ENCODE results near the gene CATSPERD.

CATSPERD gene

DNA sequence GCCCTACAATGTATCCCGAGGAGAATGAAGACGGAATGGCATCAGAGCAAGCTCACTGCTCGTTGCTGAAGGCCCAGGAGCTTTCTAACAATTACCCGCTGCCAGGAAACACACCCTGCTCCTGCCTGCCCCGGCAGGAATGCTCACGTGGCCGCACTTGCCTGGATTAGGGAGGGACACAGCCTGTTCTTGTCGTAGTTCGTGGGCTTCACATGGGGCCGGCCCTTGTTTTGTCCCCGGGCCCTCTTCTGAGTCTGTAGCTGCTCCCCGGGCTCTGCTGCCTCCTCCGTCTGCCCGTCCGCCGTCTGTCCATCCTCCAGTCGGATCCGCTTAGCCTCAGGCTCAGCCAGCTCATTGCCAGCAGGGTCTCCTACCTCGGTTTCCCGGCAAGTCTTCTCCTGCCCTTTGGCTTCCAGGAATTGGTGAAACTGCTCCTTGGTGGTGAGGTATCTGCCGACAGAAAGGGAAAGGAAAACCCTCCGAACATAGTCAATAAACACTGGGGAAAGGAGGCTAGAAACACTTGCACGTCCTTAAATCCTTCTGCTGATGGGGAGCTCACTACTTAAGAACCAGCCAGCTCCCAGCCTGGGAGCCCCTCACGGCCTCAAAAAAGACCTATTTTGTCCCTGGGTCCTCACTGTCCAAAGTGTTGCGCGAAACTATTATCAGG is 69.6 kb downstream of the CATSPERD start:
- peak overlapping the region; percentile 100 for H3K9ac ChIP-seq (ENCODE audit: insufficient read length)
- no peak for TF ChIP-seq FOXP2 (optimal IDR thresholded peaks at IDR 0.05; ENCODE audit: control extremely low read depth, extremely low read length, insufficient read depth)
- no peak for TF ChIP-seq EZH2 (IDR thresholded peaks at IDR 0.05)
- no peak for TF ChIP-seq POLR2AphosphoS5 (IDR thresholded peaks at IDR 0.05; ENCODE audit: borderline replicate concordance, low read depth, low read length)
- H3K36me3 ChIP-seq (ENCODE audit: insufficient read depth, low read length), result peaks cover 48% of the 10 kb centered on the region
- DNase-seq (ENCODE audit: low read depth, low spot score), result no peak
- H3K9me3 ChIP-seq (ENCODE audit: low read depth, low read length), result no peaks in the 10 kb centered on the region
- no peak overlapping the region for H3K27ac ChIP-seq
- peak overlapping the region; percentile 100 for H3K4me3 ChIP-seq

DNA sequence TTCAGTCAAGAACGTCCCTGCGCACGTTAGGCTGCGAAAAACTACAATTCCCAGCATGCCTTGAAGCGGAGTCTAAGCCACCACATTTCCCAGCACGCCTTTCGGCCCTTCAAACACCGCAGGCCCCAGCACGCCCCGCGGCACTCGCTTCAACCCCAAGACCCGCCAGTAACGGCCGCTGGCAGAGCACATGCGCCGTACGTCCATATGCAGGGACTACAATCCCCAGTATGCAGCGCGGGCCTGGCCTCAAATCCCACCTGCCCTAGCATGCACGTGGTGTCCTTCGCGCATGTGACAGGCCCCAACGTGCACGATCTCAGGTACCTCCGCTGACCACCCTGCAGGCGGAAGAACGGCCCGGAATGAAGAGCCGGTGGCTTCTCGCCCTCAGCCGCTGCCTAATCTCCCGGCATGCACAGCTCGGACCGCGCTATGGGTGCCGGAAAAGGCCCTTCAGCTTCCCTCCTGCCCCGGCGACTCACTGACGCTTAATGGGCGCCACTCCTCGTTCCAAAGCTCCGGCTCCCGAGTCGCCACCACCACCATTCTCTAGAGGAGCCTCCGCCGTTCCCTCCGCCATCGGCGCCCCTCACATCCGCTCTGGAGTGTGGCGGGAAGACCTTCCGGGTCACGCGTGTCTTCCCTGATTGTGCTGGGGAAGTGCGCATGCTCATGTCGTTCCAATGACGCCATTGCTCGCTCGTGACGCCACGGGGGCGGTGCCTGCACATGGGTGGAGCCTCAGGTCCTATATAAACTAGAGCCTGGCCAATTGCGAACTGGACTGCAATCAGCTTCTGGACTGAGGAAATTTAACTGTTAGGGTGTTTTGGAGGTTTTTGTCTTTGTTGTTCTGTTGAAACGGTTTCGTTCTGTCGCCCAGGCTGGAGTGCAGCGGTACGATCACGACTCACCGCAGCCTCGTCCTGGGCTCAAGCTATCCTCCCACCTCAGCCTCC is 70.4 kb downstream of the CATSPERD start, which contains the start of gene DUS3L:
Gene DUS3L (minus strand): TSS at position 605 of the 962 bp plus-strand sequence. CDS start 22 bp downstream, at position 583.
- Histone ChIP-seq H3K9me3 (ENCODE audit: low read depth, low read length) (no peaks in the 10 kb centered on the region), H3K27ac (peak within 1 kb of the TSS; percentile 99), H3K36me3 (ENCODE audit: insufficient read depth, low read length) (peaks cover 40% of the 10 kb centered on the region), H3K9ac (ENCODE audit: insufficient read length) (peak within 1 kb of the TSS; percentile 100), H3K4me3 (peak within 1 kb of the TSS; percentile 100)
- peak; percentile 92 for DNase-seq (ENCODE audit: low read depth, low spot score)
- no peak for TF ChIP-seq EZH2 (IDR thresholded peaks at IDR 0.05)
- TF ChIP-seq FOXP2 (optimal IDR thresholded peaks at IDR 0.05; ENCODE audit: control extremely low read depth, extremely low read length, insufficient read depth), result peak; percentile 25
- TF ChIP-seq POLR2AphosphoS5 (IDR thresholded peaks at IDR 0.05; ENCODE audit: borderline replicate concordance, low read depth, low read length), result peak; percentile 75; the same call in 1 of the 2 replicates

DNA sequence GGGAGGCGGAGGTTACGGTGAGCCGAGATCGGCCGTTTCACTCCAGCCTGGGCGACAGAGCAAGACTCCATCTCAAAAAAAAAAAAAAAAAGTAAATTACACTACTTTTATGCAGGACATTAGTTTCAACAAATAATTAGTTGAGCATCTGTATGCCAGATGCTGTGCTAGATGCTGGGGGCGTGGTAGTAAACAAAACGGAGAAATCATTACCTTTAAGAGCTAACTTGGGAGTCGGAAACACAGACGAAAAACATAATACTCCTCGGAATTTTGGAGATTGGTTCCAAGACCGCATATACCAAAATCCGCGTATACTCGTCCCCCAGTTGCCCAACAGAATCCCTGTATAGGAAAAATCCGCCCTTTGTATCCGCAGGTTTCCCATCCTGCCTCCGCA is 71.8 kb downstream of the CATSPERD start:
- peaks cover 26% of the 10 kb centered on the region for H3K36me3 ChIP-seq (ENCODE audit: insufficient read depth, low read length)

DNA sequence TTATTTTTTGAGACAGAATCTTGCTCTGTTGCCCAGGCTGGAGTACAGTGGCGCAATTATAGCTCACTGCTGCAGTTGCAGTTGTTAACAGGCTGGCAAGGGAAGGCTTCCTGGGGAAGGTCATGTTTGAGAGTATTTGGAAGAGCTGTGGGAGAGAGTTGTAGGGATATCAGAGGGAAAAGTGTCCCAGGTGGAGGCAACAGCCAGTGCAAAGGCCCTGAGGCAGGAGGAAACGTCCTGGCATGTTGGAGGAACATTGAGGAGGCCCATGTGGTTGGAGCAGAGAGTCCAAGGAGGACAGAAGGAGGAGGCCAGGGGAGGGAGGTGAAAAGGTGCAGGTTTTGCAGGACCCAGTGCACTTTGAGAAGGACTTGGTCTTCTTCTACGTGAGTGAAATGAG is 72.8 kb downstream of the CATSPERD start:
- no peak overlapping the region for H3K9ac ChIP-seq (ENCODE audit: insufficient read length)
- H3K27ac ChIP-seq, result no peak overlapping the region
- H3K9me3 ChIP-seq (ENCODE audit: low read depth, low read length), result no peaks in the 10 kb centered on the region
- H3K36me3 ChIP-seq (ENCODE audit: insufficient read depth, low read length), result peaks cover 17% of the 10 kb centered on the region
- TF ChIP-seq FOXP2 (optimal IDR thresholded peaks at IDR 0.05; ENCODE audit: control extremely low read depth, extremely low read length, insufficient read depth) (no peak), EZH2 (IDR thresholded peaks at IDR 0.05) (no peak), POLR2AphosphoS5 (IDR thresholded peaks at IDR 0.05; ENCODE audit: borderline replicate concordance, low read depth, low read length) (no peak)
- DNase-seq (ENCODE audit: low read depth, low spot score), result no peak
- H3K4me3 ChIP-seq, result no peak overlapping the region

More for the DNA sequence above, 71.8 kb downstream of the CATSPERD start:
- no peak overlapping the region for H3K4me3 ChIP-seq
- no peak for TF ChIP-seq FOXP2 (optimal IDR thresholded peaks at IDR 0.05; ENCODE audit: control extremely low read depth, extremely low read length, insufficient read depth)
- no peak for TF ChIP-seq POLR2AphosphoS5 (IDR thresholded peaks at IDR 0.05; ENCODE audit: borderline replicate concordance, low read depth, low read length)
- TF ChIP-seq EZH2 (IDR thresholded peaks at IDR 0.05), result no peak
- H3K9ac ChIP-seq (ENCODE audit: insufficient read length), result no peak overlapping the region
- no peak for DNase-seq (ENCODE audit: low read depth, low spot score)
- H3K9me3 ChIP-seq (ENCODE audit: low read depth, low read length), result no peaks in the 10 kb centered on the region
- no peak overlapping the region for H3K27ac ChIP-seq

DNA sequence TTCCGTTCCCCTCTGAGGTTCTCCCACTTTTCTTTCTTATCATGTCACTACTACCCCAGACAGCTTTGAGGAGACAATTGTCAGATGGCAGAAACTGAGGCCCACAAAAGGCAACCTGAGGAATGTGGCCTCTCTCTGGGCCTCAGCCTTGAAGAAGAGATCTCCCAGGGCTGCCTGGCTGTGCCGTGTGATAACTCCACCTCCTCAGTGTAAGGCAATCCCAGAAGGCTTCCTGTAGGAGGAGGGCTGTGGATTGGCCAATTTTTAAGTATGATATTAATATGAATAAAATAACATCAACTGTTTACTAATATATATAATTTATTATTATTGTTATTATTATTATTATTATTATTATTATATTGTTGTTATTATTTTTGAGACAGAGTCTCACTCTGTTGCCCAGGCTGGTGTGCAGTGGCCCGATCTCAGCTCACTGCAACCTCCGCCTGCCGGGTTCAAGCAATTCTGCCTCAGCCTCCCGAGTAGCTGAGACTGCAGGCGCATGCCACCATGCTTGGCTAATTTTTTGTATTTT is 75.0 kb downstream of the CATSPERD start:
- Histone ChIP-seq H3K36me3 (ENCODE audit: insufficient read depth, low read length) (no peaks in the 10 kb centered on the region), H3K9ac (ENCODE audit: insufficient read length) (no peak overlapping the region), H3K27ac (no peak overlapping the region), H3K9me3 (ENCODE audit: low read depth, low read length) (no peaks in the 10 kb centered on the region), H3K4me3 (no peak overlapping the region)
- TF ChIP-seq FOXP2 (optimal IDR thresholded peaks at IDR 0.05; ENCODE audit: control extremely low read depth, extremely low read length, insufficient read depth) (no peak), POLR2AphosphoS5 (IDR thresholded peaks at IDR 0.05; ENCODE audit: borderline replicate concordance, low read depth, low read length) (no peak), EZH2 (IDR thresholded peaks at IDR 0.05) (no peak)
- no peak for DNase-seq (ENCODE audit: low read depth, low spot score)

DNA sequence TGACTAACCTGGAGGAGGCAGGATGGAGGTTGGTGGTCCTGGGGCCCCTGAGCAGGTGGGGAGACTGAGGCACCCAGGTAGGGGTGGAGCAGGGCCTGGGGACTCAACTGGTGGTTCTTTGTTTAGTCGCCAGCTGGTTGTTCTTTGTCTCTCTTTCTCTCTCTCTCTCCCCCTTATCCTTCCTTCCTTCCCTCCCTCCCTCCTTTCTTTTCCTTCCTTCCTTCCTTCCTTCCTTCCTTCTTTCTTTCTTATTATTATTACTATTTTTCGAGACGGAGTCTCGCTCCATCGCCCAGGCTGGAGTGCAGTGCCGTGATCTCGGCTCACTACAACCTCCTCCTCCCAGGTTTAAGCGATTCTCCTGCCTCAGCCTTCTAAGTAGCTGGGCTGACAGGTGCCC is 77.8 kb downstream of the CATSPERD start:
- Histone ChIP-seq H3K4me3 (no peak overlapping the region), H3K9ac (ENCODE audit: insufficient read length) (no peak overlapping the region), H3K9me3 (ENCODE audit: low read depth, low read length) (no peaks in the 10 kb centered on the region), H3K27ac (no peak overlapping the region), H3K36me3 (ENCODE audit: insufficient read depth, low read length) (no peaks in the 10 kb centered on the region)
- DNase-seq (ENCODE audit: low read depth, low spot score), result no peak
- no peak for TF ChIP-seq FOXP2 (optimal IDR thresholded peaks at IDR 0.05; ENCODE audit: control extremely low read depth, extremely low read length, insufficient read depth)
- no peak for TF ChIP-seq POLR2AphosphoS5 (IDR thresholded peaks at IDR 0.05; ENCODE audit: borderline replicate concordance, low read depth, low read length)
- no peak for TF ChIP-seq EZH2 (IDR thresholded peaks at IDR 0.05)

DNA sequence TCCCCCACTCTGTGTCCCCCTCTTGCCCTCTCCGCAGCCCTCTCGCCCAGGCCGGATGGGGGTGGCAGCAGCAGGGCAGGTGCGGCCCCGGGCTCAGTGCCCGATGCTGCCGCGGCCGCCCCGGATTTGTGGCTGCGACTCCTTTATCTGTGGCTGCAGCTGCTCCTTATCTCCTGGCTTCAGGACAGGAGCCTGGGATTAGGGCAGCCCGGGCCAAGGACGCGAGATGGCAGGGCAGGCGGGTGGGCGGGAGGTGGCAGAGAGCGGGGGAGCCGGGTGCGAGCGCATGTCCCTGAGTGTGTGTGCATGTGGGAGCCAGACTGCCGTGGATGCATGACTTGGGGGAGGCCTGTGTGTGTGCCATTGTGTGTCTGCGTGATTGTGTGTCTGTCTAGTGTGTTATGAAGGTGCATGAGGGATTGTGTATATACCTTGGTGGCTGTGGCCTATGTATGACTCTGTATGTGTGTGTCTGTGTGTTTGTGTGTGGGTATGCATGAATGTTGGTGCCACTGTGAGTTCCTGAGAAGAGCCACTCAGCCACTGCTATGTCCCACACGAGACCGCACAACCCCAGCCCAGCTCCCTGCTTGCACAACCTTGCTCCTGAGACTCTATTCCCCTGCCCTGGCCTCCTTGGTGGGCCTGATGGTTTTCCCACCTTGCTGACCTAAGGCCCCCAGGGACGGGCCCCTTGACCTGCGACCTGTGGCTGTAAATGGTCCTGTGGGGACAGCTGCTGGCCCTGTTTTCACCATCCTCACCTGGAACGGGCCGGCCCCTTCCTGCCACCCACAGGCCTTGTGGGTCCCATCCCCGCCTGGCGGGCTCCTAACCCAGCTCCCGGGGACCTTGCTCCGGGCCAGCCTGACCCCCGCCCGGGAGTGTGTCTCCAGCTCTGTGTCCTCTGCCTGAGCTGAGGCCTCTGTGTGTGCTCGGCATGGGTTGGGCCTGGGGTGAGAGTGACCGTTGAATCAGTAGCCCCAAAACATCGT is 79.1 kb downstream of the CATSPERD start:
- DNase-seq (ENCODE audit: low read depth, low spot score), result no peak
- Histone ChIP-seq H3K27ac (no peak overlapping the region), H3K9ac (ENCODE audit: insufficient read length) (no peak overlapping the region), H3K36me3 (ENCODE audit: insufficient read depth, low read length) (no peaks in the 10 kb centered on the region), H3K4me3 (no peak overlapping the region), H3K9me3 (ENCODE audit: low read depth, low read length) (no peaks in the 10 kb centered on the region)
- no peak for TF ChIP-seq POLR2AphosphoS5 (IDR thresholded peaks at IDR 0.05; ENCODE audit: borderline replicate concordance, low read depth, low read length)
- TF ChIP-seq FOXP2 (optimal IDR thresholded peaks at IDR 0.05; ENCODE audit: control extremely low read depth, extremely low read length, insufficient read depth), result no peak
- TF ChIP-seq EZH2 (IDR thresholded peaks at IDR 0.05), result no peak
